Measurements from ENCODE around the gene IRF2BP1.

GRCh38 chr19:45860359-45861259, 25.3 kb downstream of the IRF2BP1 start:
- TF ChIP-seq POLR2AphosphoS5 (IDR thresholded peaks at IDR 0.05; ENCODE audit: low read depth) (no peak), REST (IDR thresholded peaks at IDR 0.05; ENCODE audit: insufficient replicate concordance, low read depth) (no peak), CTCF (IDR thresholded peaks at IDR 0.05; ENCODE audit: insufficient read depth, low read length) (no peak), GABPA (IDR thresholded peaks at IDR 0.05; ENCODE audit: low read depth) (no peak)

Measured in HL-60 (cell line).